H1 (cell line): Measurements from ENCODE around the gene LYPD4. TPM values are rescaled to one million over a fixed set of nuclear protein-coding genes. Genes with fewer than 3 reads are reported as not detected.

Source experiments
- BCL11A ChIP-seq, 2 experiments: IDR thresholded peaks; one replicate each; pipeline ENCODE4 v1.6.1; 2011; ENCODE audit warnings: low read depth in 2 of 2, low read length in 2 of 2, mild to moderate bottlenecking in 2 of 2
- CHD7 ChIP-seq: fragments of 300-600 bp; sonication (generic); IDR thresholded peaks from 2 replicates; pipeline ENCODE4 v1.7.1; 2012; ENCODE audit warnings: low read length, moderate library complexity, mild to moderate bottlenecking, inconsistent platforms; ENCODE audit not compliant: insufficient replicate concordance
- CTBP2 ChIP-seq: IDR thresholded peaks from 2 replicates; pipeline ENCODE4 v1.7.0; 2011; ENCODE audit warnings: borderline replicate concordance, mild to moderate bottlenecking, moderate library complexity, mixed read lengths, low read length; ENCODE audit not compliant: insufficient read depth, insufficient read length
- CTCF ChIP-seq, 3 experiments: IDR thresholded peaks; 1 replicate in 2 of 3; 2 replicates in 1 of 3; pipeline versions ENCODE4 v1.5.1 to v1.6.1; 2011; ENCODE audit warnings: low read length in 3 of 3, mild to moderate bottlenecking in 3 of 3, inconsistent platforms in 2 of 3, low read depth in 1 of 3, moderate library complexity in 1 of 3; ENCODE audit not compliant: insufficient read depth in 1 of 3; ENCODE audit errors: control extremely low read depth in 1 of 3
- HDAC6 ChIP-seq: IDR thresholded peaks from one replicate; pipeline ENCODE4 v1.7.1; 2012; ENCODE audit warnings: low read depth, mild to moderate bottlenecking, inconsistent platforms, low read length, moderate library complexity
- TEAD4 ChIP-seq: IDR thresholded peaks from 2 replicates; pipeline ENCODE4 v1.6.1; 2012; ENCODE audit warnings: low read depth, low read length, inconsistent platforms, mixed read lengths
- polyA plus RNA-seq, 7 experiments: library from polyadenylated mRNA; depleted of rRNA in 3 of 7; stranded (reverse) in 5 of 7; unstranded in 2 of 7; fragments of >200 nt in 5 of 7; fragments of 200-250 nt in 2 of 7; gene quantifications; 1 replicate in 5 of 7; 2 replicates in 1 of 7; 4 replicates in 1 of 7; pipeline versions ENCODE4 v1.2.1 to v1.2.3, GENCODE V29; 2011 to 2013; ENCODE audit warnings: missing spikeins in 2 of 7, mixed read lengths in 2 of 7
- total RNA-seq: library from RNA; stranded (reverse); fragmentation: NEBNext Ultra II Directional; extraction: Animal tissue kit (Norgen Biotek cat#: 25700); gene quantifications from 2 replicates; pipeline ENCODE4 v1.2.1, GENCODE V29; 2021

LYPD4 gene
- total and polyA plus RNA-seq, 2 of the 8 experiments (the other 6 are each of a cell fraction or from before 2014, with no cell fraction given) = 0.06 TPM; not detected in 1

DNA sequence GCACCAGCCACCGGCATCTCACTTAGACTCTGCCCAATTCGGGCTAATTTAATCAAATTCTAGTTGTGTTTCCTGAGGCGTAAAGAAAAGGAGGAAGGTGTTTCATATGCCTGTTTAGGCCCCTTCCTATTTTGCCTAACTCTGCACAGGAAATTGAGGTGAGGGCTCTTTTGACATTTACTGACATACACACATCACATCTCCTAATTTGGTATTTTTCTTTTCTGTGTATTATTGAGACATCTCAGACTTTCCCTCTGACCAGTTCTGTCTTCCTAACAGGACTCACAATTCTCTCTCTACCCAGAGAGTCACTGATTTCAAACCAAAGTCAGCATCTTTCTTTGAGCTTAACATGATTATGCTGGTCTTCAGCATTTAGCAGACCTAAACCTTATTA, 40.1 kb downstream of the LYPD4 start (continued):
- no peak for TF ChIP-seq CTCF (IDR thresholded peaks at IDR 0.05; ENCODE audit: control extremely low read depth in 1 of 3, insufficient read depth in 1 of 3, low read depth in 1 of 3, low read length in 3 of 3)
- no peak for TF ChIP-seq TEAD4
- TF ChIP-seq CTBP2 = no peak
- no peak for TF ChIP-seq CHD7
- TF ChIP-seq BCL11A (IDR thresholded peaks at IDR 0.05; ENCODE audit: low read depth in 2 of 2, low read length in 2 of 2) = no peak
- no peak for TF ChIP-seq HDAC6
